GM12892 (cell line): Measurements from ENCODE around the gene NDRG4.

Experiments used
- POLR2A ChIP-seq: IDR thresholded peaks from 2 replicates; pipeline ENCODE4 v1.6.1; 2011; ENCODE audit warnings: low read depth, low read length, control low read depth
- POLR2AphosphoS5 ChIP-seq: IDR thresholded peaks from 2 replicates; pipeline ENCODE4 v1.6.1; 2011; ENCODE audit warnings: low read depth, low read length, control low read depth
- TAF1 ChIP-seq: IDR thresholded peaks from 2 replicates; pipeline ENCODE4 v1.6.1; 2011; ENCODE audit warnings: low read depth, mild to moderate bottlenecking, control low read depth, low read length, borderline replicate concordance

GRCh38 chr16:58537124-58537906 lies 37.4 kb downstream of the NDRG4 start:
- no peak for TF ChIP-seq POLR2A
- no peak for TF ChIP-seq TAF1
- TF ChIP-seq POLR2AphosphoS5 = no peak
